ENCODE measurements around the gene AP3M1.

AP3M1 gene

GRCh38 chr10:74111799-74112198, 38.8 kb downstream of the AP3M1 start:
- Histone ChIP-seq H3K4me3 (ENCODE audit: low read depth, low read length) (no peak overlapping the region), H3K4me1 (ENCODE audit: control insufficient read depth, insufficient read depth, low read length) (no peaks in the 10 kb centered on the region), H3K36me3 (ENCODE audit: control insufficient read depth in 2 of 2, insufficient read depth in 1 of 2, low read length in 2 of 2) (peaks cover 31 to 96% of the 10 kb centered on the region in 2 experiments), H3K9me3 (ENCODE audit: control insufficient read depth, insufficient read depth, low read depth, low read length) (no peaks in the 10 kb centered on the region), H3K27ac (ENCODE audit: extremely low read depth, low read depth, low read length) (no peak overlapping the region)
- TF ChIP-seq PBX3 (CRISPR knock-in tag; IDR thresholded peaks at IDR 0.05) (no peak), ZBTB6 (tag by site-specific recombination; IDR thresholded peaks at IDR 0.05) (no peak), ZNF549 (tag by site-specific recombination; IDR thresholded peaks at IDR 0.05) (no peak), KLF8 (tag by site-specific recombination; IDR thresholded peaks at IDR 0.05) (no peak), ZNF837 (tag by site-specific recombination; IDR thresholded peaks at IDR 0.05) (no peak), ZSCAN30 (tag by site-specific recombination; IDR thresholded peaks at IDR 0.05) (no peak), ZNF707 (tag by site-specific recombination; IDR thresholded peaks at IDR 0.05) (no peak), ZNF692 (tag by site-specific recombination; IDR thresholded peaks at IDR 0.05) (no peak)
- ChIA-PET CTCF (interaction anchor here (0.6 to 1.3 kb wide), 3 partner anchors 27 to 232 kb away, joined by 3 read pairs; no protein-coding TSS in a partner anchor), POLR2A (no interaction called here)

- TF ChIP-seq BCL11B (tag by site-specific recombination; IDR thresholded peaks at IDR 0.05; ENCODE audit: low read depth) (no peak), ZNF621 (tag by site-specific recombination; IDR thresholded peaks at IDR 0.05) (no peak), ZNF112 (tag by site-specific recombination; IDR thresholded peaks at IDR 0.05) (no peak), SP3 (tag by site-specific recombination; IDR thresholded peaks at IDR 0.05) (no peak), RBAK (tag by site-specific recombination; IDR thresholded peaks at IDR 0.05) (no peak), ZNF266 (tag by site-specific recombination; IDR thresholded peaks at IDR 0.05; ENCODE audit: low read depth) (no peak), ZNF513 (tag by site-specific recombination; IDR thresholded peaks at IDR 0.05) (no peak), GLI2 (tag by site-specific recombination; IDR thresholded peaks at IDR 0.05; ENCODE audit: borderline replicate concordance, low read depth) (no peak), ZNF114 (tag by site-specific recombination; IDR thresholded peaks at IDR 0.05) (no peak), FEZF1 (tag by site-specific recombination; IDR thresholded peaks at IDR 0.05) (no peak), ZNF2 (tag by site-specific recombination; IDR thresholded peaks at IDR 0.05) (no peak), PRDM4 (tag by site-specific recombination; IDR thresholded peaks at IDR 0.05) (no peak), PRDM6 (tag by site-specific recombination; IDR thresholded peaks at IDR 0.05) (no peak), ZNF791 (tag by site-specific recombination; IDR thresholded peaks at IDR 0.05) (no peak), ZNF341 (tag by site-specific recombination; IDR thresholded peaks at IDR 0.05; ENCODE audit: low read depth) (no peak), ATF2 (tag by site-specific recombination; IDR thresholded peaks at IDR 0.05; ENCODE audit: low read depth) (no peak), SETDB1 (IDR thresholded peaks at IDR 0.05; ENCODE audit: insufficient read length, low read length) (no peak)
- Histone ChIP-seq H3K36me3 (ENCODE audit: control insufficient read depth in 2 of 2, insufficient read depth in 1 of 2, low read length in 2 of 2) (peaks cover 30 to 95% of the 10 kb centered on the region in 2 experiments), H3K27ac (ENCODE audit: extremely low read depth, low read depth, low read length) (no peak overlapping the region), H3K4me3 (ENCODE audit: low read depth, low read length) (no peak overlapping the region), H3K9me3 (ENCODE audit: control insufficient read depth, insufficient read depth, low read depth, low read length) (no peaks in the 10 kb centered on the region), H3K4me1 (ENCODE audit: control insufficient read depth, insufficient read depth, low read length) (no peaks in the 10 kb centered on the region)
- POLR2A ChIA-PET = no interaction called here
- CTCF ChIA-PET = interaction anchor here (0.7 to 1.1 kb wide), 4 partner anchors 104 to 230 kb away, joined by 3 to 4 read pairs (median 3); no protein-coding TSS in a partner anchor
Observed at GRCh38 chr10:74110120-74110519, 40.5 kb downstream of the AP3M1 start.
